Sigmoid colon (tissue), 7 donors: ENCODE measurements around the gene DPY30. TPM values are rescaled to one million over a fixed set of nuclear protein-coding genes. Genes with fewer than 3 reads are reported as not detected.

ENCODE experiments used
- DNase-seq: peaks from one replicate; pipeline ENCODE4 v3.0.0-alpha.2; 2019
- H3K27ac ChIP-seq, 4 donors: fragments of 200-600 bp; sonication (generic); one replicate each; pipeline ENCODE4 v1.5.1; 2016 to 2019; ENCODE audit warnings: mild to moderate bottlenecking in 1 of 4
- H3K27me3 ChIP-seq, 3 donors: fragments of 200-600 bp; sonication (generic); one replicate each; pipeline ENCODE4 v1.5.1; 2019; ENCODE audit warnings: mild to moderate bottlenecking in 1 of 3
- H3K36me3 ChIP-seq, 4 donors: fragments of 200-600 bp; sonication (generic); one replicate each; pipeline ENCODE4 v1.5.1; 2016 to 2019
- H3K4me1 ChIP-seq, 4 donors: fragments of 200-600 bp; sonication (generic); one replicate each; pipeline ENCODE4 v1.5.1; 2017 to 2019
- H3K4me3 ChIP-seq, 4 donors: fragments of 200-600 bp; sonication (generic); one replicate each; pipeline ENCODE4 v1.5.1; 2017 to 2019; ENCODE audit warnings: mild to moderate bottlenecking in 2 of 4, moderate library complexity in 1 of 4
- H3K9me3 ChIP-seq, 4 donors: fragments of 200-600 bp in 3 of 4; sonication (generic) in 3 of 4; one replicate each; pipeline versions ENCODE4 v1.5.1 to v1.6.1; 2013 to 2019
- CTCF ChIP-seq, 4 experiments: fragments of 450-650 bp in 3 of 4; fragments of 200-600 bp in 1 of 4; IDR thresholded peaks; one replicate each; pipeline ENCODE4 v1.5.1; 2016 to 2019; ENCODE audit warnings: antibody characterized with exemption in 4 of 4, mild to moderate bottlenecking in 3 of 4, moderate library complexity in 2 of 4
- EP300 ChIP-seq, 4 donors: sonication (generic); formaldehyde crosslinking; IDR thresholded peaks; one replicate each; pipeline ENCODE4 v1.6.1; 2017; ENCODE audit warnings: antibody characterized with exemption in 4 of 4
- POLR2A ChIP-seq, 2 donors: fragments of 450-650 bp; IDR thresholded peaks; one replicate each; pipeline ENCODE4 v1.6.1; 2016; ENCODE audit warnings: antibody characterized with exemption in 2 of 2, mild to moderate bottlenecking in 2 of 2, moderate library complexity in 2 of 2
- POLR2AphosphoS5 ChIP-seq, 4 donors: sonication (generic); formaldehyde crosslinking; IDR thresholded peaks; one replicate each; pipeline ENCODE4 v1.6.1; 2017; ENCODE audit warnings: antibody characterized with exemption in 4 of 4
- WGBS, 2 donors: extraction: QIAGEN DNeasy Blood & Tissue Kit; methylation state at CpG; one replicate each; pipeline ENCODE4 v1.1.7; 2013; 5-methylcytosine and 5-hydroxymethylcytosine counted together
- intact Hi-C: fragments of 100-400 bp; cut with DNase I; formaldehyde crosslinking; loops from one replicate; pipeline ENCODE4 v1.15.1; 2023
- polyA plus RNA-seq, 3 donors: library from polyadenylated mRNA; stranded (reverse); fragments of 200-250 nt; gene quantifications; one replicate each; pipeline ENCODE4 v1.2.3, GENCODE V29; 2013
- total RNA-seq, 4 donors: library from RNA; depleted of rRNA; stranded (reverse); fragments of >200 nt; gene quantifications; one replicate each; pipeline ENCODE4 v1.1.0, GENCODE V29; 2016
- donor health status: healthy with polysubstance abuse.
- donor health status: Bipolar disorder and iron deficiency.
- donor health status: healthy.

DPY30 gene
- total and polyA plus RNA-seq, 7 donors, result 60.6 to 133 (median 69.8) TPM

DNA sequence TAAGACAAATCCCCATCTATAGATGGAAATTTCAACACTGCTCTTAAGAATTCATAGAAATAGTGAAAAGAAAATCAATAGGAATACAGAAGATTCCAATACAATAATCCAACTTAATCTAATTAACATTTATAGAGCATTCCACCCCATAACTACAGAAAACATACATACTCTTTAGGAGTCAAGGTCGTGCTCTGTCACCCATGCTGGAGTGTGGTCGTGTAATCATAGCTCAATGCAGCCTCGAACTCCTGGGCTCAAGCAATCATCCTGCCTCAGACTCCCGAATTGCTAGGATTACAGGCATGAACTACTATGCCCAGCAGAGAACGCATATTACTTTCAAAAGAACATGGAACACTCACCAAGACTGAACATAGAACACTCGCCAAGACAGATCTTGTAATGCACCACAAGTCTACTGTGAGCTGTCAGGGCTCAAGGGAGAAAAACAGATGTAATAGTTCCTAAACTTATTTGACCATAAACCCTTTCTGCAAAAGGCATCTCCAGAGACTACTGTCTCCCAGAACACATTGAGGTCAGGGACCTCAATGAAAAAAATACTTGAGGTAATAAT lies 42.9 kb downstream of the DPY30 start:
- H3K4me3 ChIP-seq, result no peak overlapping the region
- no peaks in the 10 kb centered on the region for H3K36me3 ChIP-seq
- intact Hi-C loops, result no loop called here
- H3K27me3 ChIP-seq, result no peaks in the 10 kb centered on the region
- H3K27ac ChIP-seq, result no peak overlapping the region
- no peaks in the 10 kb centered on the region for H3K9me3 ChIP-seq
- WGBS, 2 donors, result 90 to 91% methylated on average over 6 of the region's 6 CpGs
- DNase-seq, result no peak
- TF ChIP-seq POLR2A (IDR thresholded peaks at IDR 0.05), result no peak
- no peak for TF ChIP-seq POLR2AphosphoS5 (IDR thresholded peaks at IDR 0.05)
- no peak for TF ChIP-seq EP300 (IDR thresholded peaks at IDR 0.05)
- TF ChIP-seq CTCF (IDR thresholded peaks at IDR 0.05), result no peak
- no peaks in the 10 kb centered on the region for H3K4me1 ChIP-seq

GRCh38 chr2:31992934-31993333 lies 46.7 kb downstream of the DPY30 start:
- no peak overlapping the region for H3K4me3 ChIP-seq
- no peaks in the 10 kb centered on the region for H3K9me3 ChIP-seq
- no peaks in the 10 kb centered on the region for H3K27me3 ChIP-seq
- TF ChIP-seq CTCF (IDR thresholded peaks at IDR 0.05) (no peak), EP300 (IDR thresholded peaks at IDR 0.05) (no peak), POLR2A (IDR thresholded peaks at IDR 0.05) (no peak), POLR2AphosphoS5 (IDR thresholded peaks at IDR 0.05) (no peak)
- WGBS, 2 donors, result 93 to 96% methylated on average over 4 of the region's 4 CpGs
- H3K27ac ChIP-seq, result no peak overlapping the region
- H3K4me1 ChIP-seq, result peaks cover 0 to 4% (median 0%) of the 10 kb centered on the region in 4 donors
- no peaks in the 10 kb centered on the region for H3K36me3 ChIP-seq
- intact Hi-C loops, result no loop called here
- no peak for DNase-seq

DNA sequence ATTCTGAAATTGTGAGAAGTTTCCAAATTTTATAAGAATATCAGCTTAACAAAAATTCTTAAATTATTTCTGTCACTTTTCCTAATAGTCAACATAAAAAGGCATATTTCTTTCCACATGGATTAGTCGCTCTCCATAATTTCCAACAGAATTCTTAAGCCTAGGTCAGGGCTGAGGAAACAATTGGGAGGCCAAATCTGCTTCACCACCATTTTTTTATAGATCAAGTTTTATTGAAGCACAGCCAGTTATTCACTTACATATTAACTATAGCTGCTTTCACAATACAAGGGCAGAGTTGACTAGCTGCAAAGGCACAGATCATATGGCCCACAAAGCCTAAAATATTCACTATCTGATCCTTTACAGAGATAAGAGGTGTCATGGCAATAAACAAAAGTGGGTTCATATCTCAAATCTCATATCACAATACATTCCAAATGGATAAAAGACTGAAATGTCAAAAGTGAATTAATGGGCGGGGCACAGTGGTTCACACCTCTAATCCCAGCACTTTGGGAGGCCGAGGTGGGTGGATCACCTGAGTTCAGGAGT lies 47.5 kb downstream of the DPY30 start:
- Histone ChIP-seq H3K27ac (no peak overlapping the region), H3K9me3 (no peaks in the 10 kb centered on the region), H3K4me1 (peaks cover 0 to 10% (median 3%) of the 10 kb centered on the region in 4 donors), H3K4me3 (no peak overlapping the region), H3K36me3 (no peaks in the 10 kb centered on the region), H3K27me3 (no peaks in the 10 kb centered on the region)
- no peak for DNase-seq
- TF ChIP-seq POLR2A (IDR thresholded peaks at IDR 0.05), result no peak
- no peak for TF ChIP-seq CTCF (IDR thresholded peaks at IDR 0.05)
- intact Hi-C loops, result no loop called here
- WGBS, 2 donors, result 49 to 80% methylated on average over 3 of the region's 3 CpGs

DNA sequence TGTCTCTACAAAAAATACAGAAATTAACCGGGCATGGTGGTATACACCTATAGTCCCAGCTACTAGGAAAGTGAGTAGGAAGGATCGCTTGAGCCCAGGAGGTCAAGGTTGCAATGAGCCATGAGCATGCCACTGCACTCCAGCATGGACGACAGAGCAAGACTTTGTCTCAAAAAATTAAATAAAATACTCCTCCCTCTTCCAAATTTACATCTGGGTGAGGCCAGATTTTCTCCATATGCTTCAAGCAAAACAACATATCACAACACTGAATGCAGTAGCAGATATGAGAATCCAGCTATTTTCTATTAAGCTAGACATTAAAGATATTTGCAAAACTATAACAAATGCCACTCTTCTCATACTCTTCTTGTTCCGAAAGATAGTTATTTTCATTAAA lies 49.7 kb downstream of the DPY30 start:
- intact Hi-C loops, result no loop called here
- no peak for DNase-seq
- no peak overlapping the region for H3K27ac ChIP-seq
- peaks cover 0 to 10% (median 3%) of the 10 kb centered on the region in 4 donors for H3K4me1 ChIP-seq
- no peaks in the 10 kb centered on the region for H3K9me3 ChIP-seq
- H3K4me3 ChIP-seq, result no peak overlapping the region
- 96% methylated on average over 4 of the region's 4 CpGs for WGBS, 2 donors
- no peak for TF ChIP-seq CTCF (IDR thresholded peaks at IDR 0.05)
- no peak for TF ChIP-seq POLR2AphosphoS5 (IDR thresholded peaks at IDR 0.05)
- TF ChIP-seq EP300 (IDR thresholded peaks at IDR 0.05), result no peak
- no peak for TF ChIP-seq POLR2A (IDR thresholded peaks at IDR 0.05)
- no peaks in the 10 kb centered on the region for H3K36me3 ChIP-seq
- no peaks in the 10 kb centered on the region for H3K27me3 ChIP-seq
